Measurements from ENCODE around the gene ENPEP. TPM values are rescaled to one million over a fixed set of nuclear protein-coding genes. Genes with fewer than 3 reads are reported as not detected.

ENPEP gene
- polyA plus RNA-seq, 1 donor (not counting 4 experiments of a cell fraction or from before 2014, with no cell fraction given): not detected

GRCh38 chr4:110484029-110484428, 8.1 kb downstream of the ENPEP start:
- FAIRE-seq (no peak), DNase-seq (ENCODE audit: low read depth, low spot score) (no peak)
- Histone ChIP-seq H3K4me2 (ENCODE audit: control insufficient read depth, extremely low read depth, insufficient read depth, low read depth, low read length) (no peak overlapping the region), H3K9me1 (ENCODE audit: control insufficient read depth, extremely low read depth, insufficient read depth, low read length) (no peaks in the 10 kb centered on the region), H3K79me2 (ENCODE audit: control insufficient read depth, insufficient read depth, low read length) (no peaks in the 10 kb centered on the region), H3K27me3 (ENCODE audit: control insufficient read depth, extremely low read depth, insufficient read depth, low read length) (no peaks in the 10 kb centered on the region), H3K27ac (ENCODE audit: control insufficient read depth, insufficient read depth, low read length) (no peak overlapping the region), H3K4me1 (ENCODE audit: control insufficient read depth, extremely low read depth, insufficient read depth, low read length) (peaks cover 2% of the 10 kb centered on the region), H3K36me3 (ENCODE audit: control insufficient read depth in 2 of 2, extremely low read depth in 1 of 2, insufficient read depth in 2 of 2, low read length in 2 of 2) (no peaks in the 10 kb centered on the region), H4K20me1 (ENCODE audit: control insufficient read depth, extremely low read depth, insufficient read depth, low read length) (no peaks in the 10 kb centered on the region), H2AFZ (ENCODE audit: control insufficient read depth, low read length) (no peak overlapping the region), H3K4me3 (ENCODE audit: control insufficient read depth in 2 of 3, extremely low read depth in 1 of 3, insufficient read depth in 2 of 3, low read depth in 1 of 3, low read length in 3 of 3) (no peak overlapping the region), H3K9me3 (ENCODE audit: control insufficient read depth, low read depth, low read length) (no peaks in the 10 kb centered on the region), H3K9ac (ENCODE audit: control insufficient read depth, extremely low read depth, insufficient read depth, low read length) (no peak overlapping the region)
- TF ChIP-seq EZH2 (IDR thresholded peaks at IDR 0.05; ENCODE audit: low read length): no peak
- dilution Hi-C loops (cut with MboI; ENCODE audit: extremely low pct_ligation_motif_present, low sequenced_read_pairs): no loop called here

DNA sequence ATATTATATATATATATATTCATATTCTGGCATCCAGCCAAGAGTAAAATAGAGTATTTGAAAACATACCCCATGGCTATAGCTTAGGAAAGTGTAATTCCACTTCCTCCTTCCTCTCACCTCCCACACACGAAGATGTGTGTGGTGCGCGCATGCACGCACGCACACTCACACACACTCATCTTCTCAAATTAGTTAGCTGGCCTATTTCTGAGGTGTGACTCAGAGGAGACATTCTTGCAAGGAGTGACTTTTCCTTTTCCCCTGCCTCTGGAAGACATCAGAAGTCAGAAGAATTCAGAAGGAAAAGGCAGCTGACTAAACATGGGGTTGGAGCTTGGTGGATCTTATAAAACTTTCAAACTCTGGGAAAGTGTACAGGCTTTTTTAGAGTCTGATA, 8.8 kb downstream of the ENPEP start:
- no peak for DNase-seq (ENCODE audit: low read depth, low spot score)
- Histone ChIP-seq H3K4me3 (ENCODE audit: control insufficient read depth in 2 of 3, extremely low read depth in 1 of 3, insufficient read depth in 2 of 3, low read depth in 1 of 3, low read length in 3 of 3) (no peak overlapping the region), H2AFZ (ENCODE audit: control insufficient read depth, low read length) (no peak overlapping the region), H3K27ac (ENCODE audit: control insufficient read depth, insufficient read depth, low read length) (no peak overlapping the region), H3K36me3 (ENCODE audit: control insufficient read depth in 2 of 2, extremely low read depth in 1 of 2, insufficient read depth in 2 of 2, low read length in 2 of 2) (no peaks in the 10 kb centered on the region), H3K9me3 (ENCODE audit: control insufficient read depth, low read depth, low read length) (no peaks in the 10 kb centered on the region), H3K27me3 (ENCODE audit: control insufficient read depth, extremely low read depth, insufficient read depth, low read length) (no peaks in the 10 kb centered on the region), H3K9me1 (ENCODE audit: control insufficient read depth, extremely low read depth, insufficient read depth, low read length) (no peaks in the 10 kb centered on the region), H3K4me1 (ENCODE audit: control insufficient read depth, extremely low read depth, insufficient read depth, low read length) (peaks cover 2% of the 10 kb centered on the region), H4K20me1 (ENCODE audit: control insufficient read depth, extremely low read depth, insufficient read depth, low read length) (no peaks in the 10 kb centered on the region), H3K79me2 (ENCODE audit: control insufficient read depth, insufficient read depth, low read length) (no peaks in the 10 kb centered on the region), H3K4me2 (ENCODE audit: control insufficient read depth, extremely low read depth, insufficient read depth, low read depth, low read length) (no peak overlapping the region), H3K9ac (ENCODE audit: control insufficient read depth, extremely low read depth, insufficient read depth, low read length) (no peak overlapping the region)
- dilution Hi-C loops (cut with MboI; ENCODE audit: extremely low pct_ligation_motif_present, low sequenced_read_pairs): no loop called here
- TF ChIP-seq, protein P1, sequence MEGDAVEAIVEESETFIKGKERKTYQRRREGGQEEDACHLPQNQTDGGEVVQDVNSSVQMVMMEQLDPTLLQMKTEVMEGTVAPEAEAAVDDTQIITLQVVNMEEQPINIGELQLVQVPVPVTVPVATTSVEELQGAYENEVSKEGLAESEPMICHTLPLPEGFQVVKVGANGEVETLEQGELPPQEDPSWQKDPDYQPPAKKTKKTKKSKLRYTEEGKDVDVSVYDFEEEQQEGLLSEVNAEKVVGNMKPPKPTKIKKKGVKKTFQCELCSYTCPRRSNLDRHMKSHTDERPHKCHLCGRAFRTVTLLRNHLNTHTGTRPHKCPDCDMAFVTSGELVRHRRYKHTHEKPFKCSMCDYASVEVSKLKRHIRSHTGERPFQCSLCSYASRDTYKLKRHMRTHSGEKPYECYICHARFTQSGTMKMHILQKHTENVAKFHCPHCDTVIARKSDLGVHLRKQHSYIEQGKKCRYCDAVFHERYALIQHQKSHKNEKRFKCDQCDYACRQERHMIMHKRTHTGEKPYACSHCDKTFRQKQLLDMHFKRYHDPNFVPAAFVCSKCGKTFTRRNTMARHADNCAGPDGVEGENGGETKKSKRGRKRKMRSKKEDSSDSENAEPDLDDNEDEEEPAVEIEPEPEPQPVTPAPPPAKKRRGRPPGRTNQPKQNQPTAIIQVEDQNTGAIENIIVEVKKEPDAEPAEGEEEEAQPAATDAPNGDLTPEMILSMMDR (optimal IDR thresholded peaks at IDR 0.05 in 1 of 3, IDR thresholded peaks at IDR 0.05 in 1 of 3, conservative IDR thresholded peaks at IDR 0.05 in 1 of 3; ENCODE audit: extremely low read depth in 1 of 3, insufficient read depth in 2 of 3, low read length in 3 of 3): no peak
- TF ChIP-seq EZH2 (IDR thresholded peaks at IDR 0.05; ENCODE audit: low read length): no peak
- FAIRE-seq: no peak

- no peaks in the 10 kb centered on the region for H3K9me1 ChIP-seq (ENCODE audit: control insufficient read depth, extremely low read depth, insufficient read depth, low read length)
- no peak overlapping the region for H3K4me2 ChIP-seq (ENCODE audit: control insufficient read depth, extremely low read depth, insufficient read depth, low read depth, low read length)
- no peak for DNase-seq (ENCODE audit: low read depth, low spot score)
- H2AFZ ChIP-seq (ENCODE audit: control insufficient read depth, low read length): no peak overlapping the region
- H4K20me1 ChIP-seq (ENCODE audit: control insufficient read depth, extremely low read depth, insufficient read depth, low read length): no peaks in the 10 kb centered on the region
- TF ChIP-seq EZH2 (IDR thresholded peaks at IDR 0.05; ENCODE audit: low read length): no peak
- TF ChIP-seq, protein P1 (optimal IDR thresholded peaks at IDR 0.05 in 1 of 3, IDR thresholded peaks at IDR 0.05 in 1 of 3, conservative IDR thresholded peaks at IDR 0.05 in 1 of 3; ENCODE audit: extremely low read depth in 1 of 3, insufficient read depth in 2 of 3, low read length in 3 of 3): no peak
- H3K9ac ChIP-seq (ENCODE audit: control insufficient read depth, extremely low read depth, insufficient read depth, low read length): no peak overlapping the region
- no peaks in the 10 kb centered on the region for H3K9me3 ChIP-seq (ENCODE audit: control insufficient read depth, low read depth, low read length)
- H3K27ac ChIP-seq (ENCODE audit: control insufficient read depth, insufficient read depth, low read length): no peak overlapping the region
- peaks cover 2% of the 10 kb centered on the region for H3K4me1 ChIP-seq (ENCODE audit: control insufficient read depth, extremely low read depth, insufficient read depth, low read length)
- no peaks in the 10 kb centered on the region for H3K27me3 ChIP-seq (ENCODE audit: control insufficient read depth, extremely low read depth, insufficient read depth, low read length)
- no peaks in the 10 kb centered on the region for H3K36me3 ChIP-seq (ENCODE audit: control insufficient read depth in 2 of 2, extremely low read depth in 1 of 2, insufficient read depth in 2 of 2, low read length in 2 of 2)
- dilution Hi-C loops (cut with MboI; ENCODE audit: extremely low pct_ligation_motif_present, low sequenced_read_pairs): no loop called here
- H3K79me2 ChIP-seq (ENCODE audit: control insufficient read depth, insufficient read depth, low read length): no peaks in the 10 kb centered on the region
- no peak overlapping the region for H3K4me3 ChIP-seq (ENCODE audit: control insufficient read depth in 2 of 3, extremely low read depth in 1 of 3, insufficient read depth in 2 of 3, low read depth in 1 of 3, low read length in 3 of 3)
- FAIRE-seq: no peak
These were observed 9.5 kb downstream of the ENPEP start for GRCh38 chr4:110485452-110485851.
